IPS-18c (cell line): ENCODE results near the gene NR1I2.

Experiments used
- H3K4me3 ChIP-seq: 2 replicates; pipeline ENCODE4 v1.7.0; 2013; ENCODE audit warnings: low read depth, mild to moderate bottlenecking, low read length, moderate library complexity; ENCODE audit not compliant: insufficient read depth
- H3K9me3 ChIP-seq: one replicate; pipeline ENCODE4 v1.6.1; 2013; ENCODE audit warnings: mild to moderate bottlenecking, low read length, moderate library complexity; ENCODE audit not compliant: control insufficient read depth, insufficient read depth

Gene NR1I2

GRCh38 chr3:119808244-119808643 lies 26.3 kb downstream of the NR1I2 start:
- Histone ChIP-seq H3K4me3 (no peak overlapping the region), H3K9me3 (no peaks in the 10 kb centered on the region)

GRCh38 chr3:119808843-119809242 lies 26.9 kb downstream of the NR1I2 start:
- Histone ChIP-seq H3K4me3 (no peak overlapping the region), H3K9me3 (no peaks in the 10 kb centered on the region)

GRCh38 chr3:119809249-119810017 lies 27.5 kb downstream of the NR1I2 start:
- no peak overlapping the region; the same call in 1 of the 2 replicates for H3K4me3 ChIP-seq
- H3K9me3 ChIP-seq, result no peaks in the 10 kb centered on the region

- no peaks in the 10 kb centered on the region for H3K9me3 ChIP-seq
- no peak overlapping the region; the same call in 1 of the 2 replicates for H3K4me3 ChIP-seq
These were observed 28.1 kb downstream of the NR1I2 start for GRCh38 chr3:119810018-119810435.

GRCh38 chr3:119812491-119813058 lies 30.7 kb downstream of the NR1I2 start:
- no peak overlapping the region for H3K4me3 ChIP-seq
- no peaks in the 10 kb centered on the region for H3K9me3 ChIP-seq

- no peak overlapping the region for H3K4me3 ChIP-seq
- no peaks in the 10 kb centered on the region for H3K9me3 ChIP-seq
These were observed 33.8 kb downstream of the NR1I2 start for GRCh38 chr3:119815716-119816115.

- Histone ChIP-seq H3K9me3 (no peaks in the 10 kb centered on the region), H3K4me3 (no peak overlapping the region)
These were observed 35.2 kb downstream of the NR1I2 start for GRCh38 chr3:119817071-119817470.

- Histone ChIP-seq H3K4me3 (no peak overlapping the region), H3K9me3 (no peaks in the 10 kb centered on the region)
These were observed 35.9 kb downstream of the NR1I2 start for GRCh38 chr3:119817583-119818363.

GRCh38 chr3:119818937-119819336 lies 37.0 kb downstream of the NR1I2 start:
- no peaks in the 10 kb centered on the region for H3K9me3 ChIP-seq
- H3K4me3 ChIP-seq, result no peak overlapping the region

GRCh38 chr3:119819806-119820205 lies 37.9 kb downstream of the NR1I2 start:
- Histone ChIP-seq H3K9me3 (no peaks in the 10 kb centered on the region), H3K4me3 (no peak overlapping the region)

- H3K4me3 ChIP-seq, result no peak overlapping the region
- H3K9me3 ChIP-seq, result no peaks in the 10 kb centered on the region
These were observed 43.9 kb downstream of the NR1I2 start for GRCh38 chr3:119825820-119826219.

- H3K4me3 ChIP-seq, result no peak overlapping the region
- H3K9me3 ChIP-seq, result no peaks in the 10 kb centered on the region
These were observed 45.1 kb downstream of the NR1I2 start for GRCh38 chr3:119826711-119827608.

GRCh38 chr3:119829420-119829819 lies 47.5 kb downstream of the NR1I2 start:
- Histone ChIP-seq H3K9me3 (no peaks in the 10 kb centered on the region), H3K4me3 (no peak overlapping the region)

- no peak overlapping the region for H3K4me3 ChIP-seq
- H3K9me3 ChIP-seq, result no peaks in the 10 kb centered on the region
These were observed 49.1 kb downstream of the NR1I2 start for GRCh38 chr3:119831022-119831421.

GRCh38 chr3:119831941-119832371 lies 50.1 kb downstream of the NR1I2 start:
- Histone ChIP-seq H3K4me3 (no peak overlapping the region), H3K9me3 (no peaks in the 10 kb centered on the region)

- no peaks in the 10 kb centered on the region for H3K9me3 ChIP-seq
These were observed 53.0 kb downstream of the NR1I2 start for GRCh38 chr3:119834754-119835370.

GRCh38 chr3:119835556-119835955 lies 53.7 kb downstream of the NR1I2 start:
- no peaks in the 10 kb centered on the region for H3K9me3 ChIP-seq
- no peak overlapping the region for H3K4me3 ChIP-seq

More at GRCh38 chr3:119834754-119835370, 53.0 kb downstream of the NR1I2 start:
- H3K4me3 ChIP-seq, result no peak overlapping the region
